ENCODE results near the gene PLCH1. TPM values are rescaled to one million over a fixed set of nuclear protein-coding genes. Genes with fewer than 3 reads are reported as not detected.

PLCH1 gene
- total and polyA plus RNA-seq, 12 donors, result under 0.01 to 0.28 (median 0.10) TPM; not detected in 2

GRCh38 chr3:155760653-155761052 is 15.8 kb upstream of the PLCH1 start:
- intact Hi-C loops (cut with DNase I), result no loop called here
- DNase-seq, result no peak
- Histone ChIP-seq H3K4me1 (replicated peaks in 1 of 2) (no peaks in the 10 kb centered on the region), H3K4me3 (no peak overlapping the region), H3K27ac (no peak overlapping the region), H3K9me3 (replicated peaks in 1 of 3) (no peaks in the 10 kb centered on the region), H3K27me3 (no peaks in the 10 kb centered on the region), H3K36me3 (replicated peaks in 1 of 2) (no peaks in the 10 kb centered on the region)
- 91 to 95% (median 93%) methylated on average over 4 of the region's 4 CpGs for WGBS, 4 donors
- TF ChIP-seq POLR2A (IDR thresholded peaks at IDR 0.05), result no peak
- no peak for TF ChIP-seq CTCF (IDR thresholded peaks at IDR 0.05)

- no peak for TF ChIP-seq CTCF (IDR thresholded peaks at IDR 0.05)
- no peak for TF ChIP-seq POLR2A (IDR thresholded peaks at IDR 0.05)
- Histone ChIP-seq H3K4me1 (replicated peaks in 1 of 2) (no peaks in the 10 kb centered on the region), H3K27ac (no peak overlapping the region), H3K36me3 (replicated peaks in 1 of 2) (no peaks in the 10 kb centered on the region), H3K27me3 (no peaks in the 10 kb centered on the region), H3K9me3 (replicated peaks in 1 of 3) (no peaks in the 10 kb centered on the region), H3K4me3 (no peak overlapping the region)
- WGBS, 4 donors, result 86 to 98% (median 91%) methylated on average over 7 of the region's 7 CpGs
- no peak for DNase-seq
- intact Hi-C loops (cut with DNase I), result no loop called here
Observed at GRCh38 chr3:155757577-155757976, 12.7 kb upstream of the PLCH1 start.

GRCh38 chr3:155753038-155753639 is 8.3 kb upstream of the PLCH1 start:
- no peak overlapping the region for H3K27ac ChIP-seq
- TF ChIP-seq CTCF (IDR thresholded peaks at IDR 0.05), result peak in 5 of 6 experiments; percentile 11 to 44 (median 35)
- no peak for TF ChIP-seq POLR2A (IDR thresholded peaks at IDR 0.05)
- H3K4me1 ChIP-seq (replicated peaks in 1 of 2), result no peaks in the 10 kb centered on the region
- WGBS, 4 donors, result 78 to 82% (median 79%) methylated on average over 11 of the region's 11 CpGs
- intact Hi-C loops (cut with DNase I), result no loop called here
- H3K36me3 ChIP-seq (replicated peaks in 1 of 2), result no peaks in the 10 kb centered on the region
- no peaks in the 10 kb centered on the region for H3K27me3 ChIP-seq
- no peak overlapping the region for H3K4me3 ChIP-seq
- no peak for DNase-seq
- H3K9me3 ChIP-seq (replicated peaks in 1 of 3), result no peaks in the 10 kb centered on the region

- Histone ChIP-seq H3K36me3 (replicated peaks in 1 of 2) (no peaks in the 10 kb centered on the region), H3K27me3 (no peaks in the 10 kb centered on the region), H3K9me3 (replicated peaks in 1 of 3) (no peaks in the 10 kb centered on the region), H3K27ac (no peak overlapping the region), H3K4me3 (no peak overlapping the region), H3K4me1 (replicated peaks in 1 of 2) (peaks cover 0 to 6% of the 10 kb centered on the region in 2 donors)
- DNase-seq, result no peak
- TF ChIP-seq CTCF (IDR thresholded peaks at IDR 0.05), result no peak
- TF ChIP-seq POLR2A (IDR thresholded peaks at IDR 0.05), result no peak
- intact Hi-C loops (cut with DNase I), result no loop called here
- WGBS, 4 donors, result 65 to 73% (median 68%) methylated on average over 8 of the region's 8 CpGs
Observed at GRCh38 chr3:155748611-155749365, 3.9 kb upstream of the PLCH1 start.

Measured in adrenal gland (tissue), 12 donors.